Mucosa of descending colon (tissue), 3 donors: ENCODE results near the gene FGR. TPM values are rescaled to one million over a fixed set of nuclear protein-coding genes. Genes with fewer than 3 reads are reported as not detected.
"Not testable (repeated sequence)": the region's sequence is repeated elsewhere in the genome, so short reads cannot be mapped to it uniquely, and the experiment has no call there.

Experiments
- ATAC-seq: fragments of 200-7000 bp; cut with Tn5 transposase; one replicate; pipeline ENCODE4 v1.9.1; 2020; ENCODE audit warnings: mild to moderate bottlenecking, moderate library complexity
- DNase-seq, 3 donors: peaks; one replicate each; pipeline ENCODE4 v3.0.0-alpha.2; 2020
- H3K36me3 ChIP-seq: fragments of 200-600 bp; one replicate; pipeline ENCODE4 v1.8.0; 2021; ENCODE audit warnings: low read depth, mild to moderate bottlenecking
- H3K4me1 ChIP-seq: fragments of 200-600 bp; one replicate; pipeline ENCODE4 v1.8.0; 2021; ENCODE audit warnings: low read depth, mild to moderate bottlenecking
- H3K4me3 ChIP-seq: fragments of 200-600 bp; one replicate; pipeline ENCODE4 v1.8.0; 2021; ENCODE audit warnings: mild to moderate bottlenecking
- H3K9me3 ChIP-seq: fragments of 200-600 bp; one replicate; pipeline ENCODE4 v1.8.0; 2021; ENCODE audit warnings: mild to moderate bottlenecking
- CTCF ChIP-seq: fragments of 200-600 bp; IDR thresholded peaks from one replicate; pipeline ENCODE4 v1.8.0; 2022; ENCODE audit warnings: antibody characterized with exemption, mild to moderate bottlenecking
- intact Hi-C, 2 donors: fragments of 100-400 bp; cut with DNase I in 1 of 2; cut with micrococcal nuclease in 1 of 2; formaldehyde crosslinking; loops; one replicate each; pipeline versions ENCODE4 v1.11.0 to v1.11.1; 2022; cut with DNase I, micrococcal nuclease
- total RNA-seq, 3 donors: library from RNA; stranded (reverse); fragmentation: NEBNext Ultra II Directional in 2 of 3; extraction: Animal tissue kit (Norgen Biotek cat#: 25700) in 2 of 3; gene quantifications; one replicate each; pipeline versions ENCODE4 v1.2.1 to v1.2.4, GENCODE V29; 2021 to 2023
- donor health status: DM: no; HTN: no; CAD: no; lungs with moderate emphysema.
- donor health status: DM: no; HTN: no; CAD: no.
- donor health status: DM: no; HTN: yes; CAD: no.

The FGR gene
- total RNA-seq, 3 donors from 2014 or later: 2.3 to 5.7 (median 5.3) TPM

- intact Hi-C loops: no loop called here
- ATAC-seq: no peak
- TF ChIP-seq CTCF: no peak
- Histone ChIP-seq H3K36me3 (no peaks in the 10 kb centered on the region), H3K9me3 (no peaks in the 10 kb centered on the region), H3K4me1 (no peaks in the 10 kb centered on the region), H3K4me3 (no peak overlapping the region)
- no peak for DNase-seq
Observed at GRCh38 chr1:27623327-27624212, 11.4 kb downstream of the FGR start.

GRCh38 chr1:27622828-27623227 lies 12.2 kb downstream of the FGR start:
- H3K36me3 ChIP-seq: no peaks in the 10 kb centered on the region
- no peaks in the 10 kb centered on the region for H3K4me1 ChIP-seq
- intact Hi-C loops: no loop called here
- ATAC-seq: peak; percentile 8
- no peaks in the 10 kb centered on the region for H3K9me3 ChIP-seq
- H3K4me3 ChIP-seq: no peak overlapping the region
- no peak for DNase-seq
- no peak for TF ChIP-seq CTCF

GRCh38 chr1:27621051-27621920 lies 13.7 kb downstream of the FGR start:
- Histone ChIP-seq H3K36me3 (no peaks in the 10 kb centered on the region), H3K9me3 (no peaks in the 10 kb centered on the region), H3K4me1 (no peaks in the 10 kb centered on the region), H3K4me3 (no peak overlapping the region)
- TF ChIP-seq CTCF: no peak
- DNase-seq (no peak), ATAC-seq (no peak)
- intact Hi-C loops: no loop called here

- H3K4me1 ChIP-seq, H3K36me3 ChIP-seq, H3K9me3 ChIP-seq, DNase-seq, ATAC-seq, H3K4me3 ChIP-seq, intact Hi-C loops: not testable (repeated sequence)
Observed at GRCh38 chr1:27619782-27620438, 15.1 kb downstream of the FGR start.

GRCh38 chr1:27618341-27619082 lies 16.5 kb downstream of the FGR start:
- no peak for TF ChIP-seq CTCF
- H3K36me3 ChIP-seq: no peaks in the 10 kb centered on the region
- intact Hi-C loops: no loop called here
- H3K4me3 ChIP-seq: no peak overlapping the region
- ATAC-seq: peak; percentile 69
- DNase-seq: no peak
- no peaks in the 10 kb centered on the region for H3K4me1 ChIP-seq
- H3K9me3 ChIP-seq: no peaks in the 10 kb centered on the region
